ENCODE results near the gene TMEM132D.

GRCh38 chr12:129790930-129791329 is 112.9 kb downstream of the TMEM132D start:
- TF ChIP-seq CTCF (IDR thresholded peaks at IDR 0.05; ENCODE audit: extremely low read depth in 1 of 2, insufficient read depth in 1 of 2, low read depth in 1 of 2, low read length in 2 of 2), result no peak
- TF ChIP-seq POLR2A (IDR thresholded peaks at IDR 0.05; ENCODE audit: low read depth, low read length), result no peak
- TF ChIP-seq EZH2 (IDR thresholded peaks at IDR 0.05; ENCODE audit: borderline replicate concordance, low read depth, low read length, severe bottlenecking), result no peak
- TF ChIP-seq MAX (IDR thresholded peaks at IDR 0.05; ENCODE audit: insufficient read depth, insufficient read length), result no peak
- TF ChIP-seq MYC (IDR thresholded peaks at IDR 0.05; ENCODE audit: low read depth, low read length), result no peak
- TF ChIP-seq FOS (IDR thresholded peaks at IDR 0.05; ENCODE audit: borderline replicate concordance, insufficient read depth, low read length), result no peak
- no peak for TF ChIP-seq POLR2AphosphoS5 (IDR thresholded peaks at IDR 0.05; ENCODE audit: insufficient read depth, low read depth, low read length)
- TF ChIP-seq GATA2 (IDR thresholded peaks at IDR 0.05; ENCODE audit: insufficient read depth, insufficient read length, low read depth, low read length), result no peak
- no peak for TF ChIP-seq JUN (IDR thresholded peaks at IDR 0.05; ENCODE audit: borderline replicate concordance, insufficient read depth, insufficient read length, low read depth)
